OCI-LY3 (cell line): ENCODE measurements around the gene PDCD7.

Experiments
- EZH2phosphoT487 ChIP-seq: fragments of 200-600 bp; shearing (Covaris generic); IDR thresholded peaks from 2 replicates; pipeline ENCODE4 v1.6.1; 2018; ENCODE audit warnings: antibody characterized with exemption, mixed run types, low read depth
- TF ChIP-seq, protein P1 (sequence below): fragments of 200-600, 300-600 bp; sonication (generic); IDR thresholded peaks from 2 replicates; pipeline ENCODE4 v1.5.1; 2014; ENCODE audit warnings: antibody characterized with exemption, low read length, low read depth

DNA sequence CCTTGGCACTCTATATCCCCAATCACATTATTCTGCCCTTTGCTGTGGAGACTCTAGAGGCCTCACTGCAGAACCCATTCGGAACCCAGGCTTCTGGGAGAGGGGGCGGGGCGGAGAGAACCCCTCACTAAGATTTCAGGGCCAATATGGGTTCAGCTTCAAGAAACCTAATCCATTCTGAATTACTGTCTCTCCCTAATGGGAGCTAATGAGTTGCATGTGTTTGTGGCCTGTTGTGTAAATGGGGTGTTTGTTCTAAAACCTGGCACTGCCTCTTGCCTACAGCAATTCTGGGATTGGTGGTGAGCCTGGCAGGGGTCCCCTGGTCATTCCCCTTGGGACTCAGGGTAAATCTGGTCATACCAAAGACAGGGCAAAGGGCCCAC, 65.2 kb downstream of the PDCD7 start:
- TF ChIP-seq, protein P1, sequence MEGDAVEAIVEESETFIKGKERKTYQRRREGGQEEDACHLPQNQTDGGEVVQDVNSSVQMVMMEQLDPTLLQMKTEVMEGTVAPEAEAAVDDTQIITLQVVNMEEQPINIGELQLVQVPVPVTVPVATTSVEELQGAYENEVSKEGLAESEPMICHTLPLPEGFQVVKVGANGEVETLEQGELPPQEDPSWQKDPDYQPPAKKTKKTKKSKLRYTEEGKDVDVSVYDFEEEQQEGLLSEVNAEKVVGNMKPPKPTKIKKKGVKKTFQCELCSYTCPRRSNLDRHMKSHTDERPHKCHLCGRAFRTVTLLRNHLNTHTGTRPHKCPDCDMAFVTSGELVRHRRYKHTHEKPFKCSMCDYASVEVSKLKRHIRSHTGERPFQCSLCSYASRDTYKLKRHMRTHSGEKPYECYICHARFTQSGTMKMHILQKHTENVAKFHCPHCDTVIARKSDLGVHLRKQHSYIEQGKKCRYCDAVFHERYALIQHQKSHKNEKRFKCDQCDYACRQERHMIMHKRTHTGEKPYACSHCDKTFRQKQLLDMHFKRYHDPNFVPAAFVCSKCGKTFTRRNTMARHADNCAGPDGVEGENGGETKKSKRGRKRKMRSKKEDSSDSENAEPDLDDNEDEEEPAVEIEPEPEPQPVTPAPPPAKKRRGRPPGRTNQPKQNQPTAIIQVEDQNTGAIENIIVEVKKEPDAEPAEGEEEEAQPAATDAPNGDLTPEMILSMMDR = no peak
- no peak for TF ChIP-seq EZH2phosphoT487
